Uterus (tissue), 4 donors: Measurements from ENCODE around the gene ZNF772. TPM values are rescaled to one million over a fixed set of nuclear protein-coding genes. Genes with fewer than 3 reads are reported as not detected.
A peak's percentile ranks its signal among the peaks of the same experiment; 100 is the strongest.

Source experiments
- DNase-seq, 2 donors: peaks; one replicate each; pipeline ENCODE4 v3.0.0-alpha.2; 2019 to 2020
- H3K27ac ChIP-seq, 2 donors: fragments of 200-600 bp; sonication (generic); 1 replicate in 1 of 2; 2 replicates in 1 of 2; pipeline ENCODE4 v1.5.1; 2016 to 2018
- H3K27me3 ChIP-seq, 2 donors: fragments of 200-600 bp; sonication (generic); one replicate each; pipeline ENCODE4 v1.5.1; 2018 to 2019; ENCODE audit warnings: control low read depth in 1 of 2
- H3K36me3 ChIP-seq, 2 donors: fragments of 200-600 bp; sonication (generic); one replicate each; pipeline ENCODE4 v1.5.1; 2019; ENCODE audit warnings: control low read depth in 1 of 2
- H3K4me1 ChIP-seq, 2 donors: fragments of 200-600 bp; sonication (generic); one replicate each; pipeline ENCODE4 v1.5.1; 2018 to 2019; ENCODE audit warnings: control low read depth in 1 of 2
- H3K4me3 ChIP-seq, 2 donors: fragments of 200-600 bp; sonication (generic); 1 replicate in 1 of 2; 2 replicates in 1 of 2; pipeline ENCODE4 v1.5.1; 2018 to 2019; ENCODE audit warnings: mild to moderate bottlenecking in 1 of 2
- H3K9me3 ChIP-seq, 2 donors: fragments of 200-600 bp; sonication (generic); one replicate each; pipeline ENCODE4 v1.5.1; 2019; ENCODE audit warnings: control low read depth in 1 of 2
- CTCF ChIP-seq, 4 experiments: fragments of 200-600 bp in 2 of 4; fragments of 450-650 bp in 2 of 4; sonication (generic) in 2 of 4; IDR thresholded peaks; one replicate each; pipeline ENCODE4 v1.5.1; 2016 to 2019; ENCODE audit warnings: antibody characterized with exemption in 4 of 4, mild to moderate bottlenecking in 2 of 4, moderate library complexity in 1 of 4
- POLR2A ChIP-seq, 2 donors: fragments of 450-650 bp; IDR thresholded peaks; one replicate each; pipeline ENCODE4 v1.6.1; 2016; ENCODE audit warnings: antibody characterized with exemption in 2 of 2, mild to moderate bottlenecking in 1 of 2, moderate library complexity in 1 of 2
- intact Hi-C: fragments of 100-400 bp; cut with DNase I; formaldehyde crosslinking; loops from one replicate; pipeline ENCODE4 v1.15.1; 2023; ENCODE audit warnings: low total_unique reads
- total RNA-seq, 4 donors: library from RNA; depleted of rRNA in 3 of 4; stranded (reverse); fragments of >200 nt in 3 of 4; gene quantifications; one replicate each; pipeline versions ENCODE4 v1.1.0 to v1.2.4, GENCODE V29; 2014 to 2023
- donor health status: DM: yes; HTN: yes; CAD: no.

The ZNF772 gene
- total RNA-seq, 4 donors from 2014 or later, result 7.2 to 48.0 (median 12.6) TPM

GRCh38 chr19:57438925-57439324, 38.4 kb downstream of the ZNF772 start:
- DNase-seq, result no peak
- intact Hi-C loops, result no loop called here
- peaks cover 0 to 5% of the 10 kb centered on the region in 2 donors for H3K4me1 ChIP-seq

GRCh38 chr19:57437931-57438330, 39.4 kb downstream of the ZNF772 start:
- H3K4me1 ChIP-seq, result peaks cover 0 to 5% of the 10 kb centered on the region in 2 donors
- no peak for TF ChIP-seq POLR2A (IDR thresholded peaks at IDR 0.05)
- no peak for TF ChIP-seq CTCF (IDR thresholded peaks at IDR 0.05)
- H3K9me3 ChIP-seq, result peaks cover 0 to 31% of the 10 kb centered on the region in 2 donors
- no peak overlapping the region for H3K4me3 ChIP-seq
- intact Hi-C loops, result no loop called here
- DNase-seq, result no peak
- H3K36me3 ChIP-seq, result no peaks in the 10 kb centered on the region
- H3K27me3 ChIP-seq, result no peaks in the 10 kb centered on the region
- H3K27ac ChIP-seq, result no peak overlapping the region

More at GRCh38 chr19:57438925-57439324, 38.4 kb downstream of the ZNF772 start:
- Histone ChIP-seq H3K9me3 (peaks cover 0 to 41% of the 10 kb centered on the region in 2 donors), H3K36me3 (no peaks in the 10 kb centered on the region), H3K27ac (no peak overlapping the region), H3K4me3 (no peak overlapping the region), H3K27me3 (no peaks in the 10 kb centered on the region)
- TF ChIP-seq POLR2A (IDR thresholded peaks at IDR 0.05), result no peak
- no peak for TF ChIP-seq CTCF (IDR thresholded peaks at IDR 0.05)

GRCh38 chr19:57436417-57436816, 40.9 kb downstream of the ZNF772 start:
- H3K36me3 ChIP-seq, result no peaks in the 10 kb centered on the region
- no peaks in the 10 kb centered on the region for H3K27me3 ChIP-seq
- H3K9me3 ChIP-seq, result peaks cover 0 to 22% of the 10 kb centered on the region in 2 donors
- no peak for TF ChIP-seq POLR2A (IDR thresholded peaks at IDR 0.05)
- no peak for TF ChIP-seq CTCF (IDR thresholded peaks at IDR 0.05)
- peaks cover 0 to 5% of the 10 kb centered on the region in 2 donors for H3K4me1 ChIP-seq
- H3K4me3 ChIP-seq, result peak overlapping the region in 1 of 2 donors; percentile 83
- H3K27ac ChIP-seq, result no peak overlapping the region
- DNase-seq, result no peak
- intact Hi-C loops, result no loop called here

GRCh38 chr19:57435062-57435978, 42.0 kb downstream of the ZNF772 start, which contains the start of gene ZNF749:
TSS of gene ZNF749 (plus strand) at chr19:57435325. CDS start at chr19:57435579, 254 bp downstream.
- intact Hi-C loops, result no loop called here
- H3K27ac ChIP-seq, result peak within 1 kb of the TSS in 1 of 2 donors; percentile 31
- peaks cover 0 to 18% of the 10 kb centered on the region in 2 donors for H3K9me3 ChIP-seq
- peaks cover 0 to 5% of the 10 kb centered on the region in 2 donors for H3K4me1 ChIP-seq
- peak within 1 kb of the TSS; percentile 73 to 83 for H3K4me3 ChIP-seq
- no peak for TF ChIP-seq POLR2A (IDR thresholded peaks at IDR 0.05)
- peak in 2 of 4 experiments; percentile 5 for TF ChIP-seq CTCF (IDR thresholded peaks at IDR 0.05)
- H3K27me3 ChIP-seq, result no peaks in the 10 kb centered on the region
- H3K36me3 ChIP-seq, result no peaks in the 10 kb centered on the region
- peak; percentile 96 to 99 for DNase-seq
